ENCODE data around the gene PRKACB. TPM values are rescaled to one million over a fixed set of nuclear protein-coding genes. Genes with fewer than 3 reads are reported as not detected.

The PRKACB gene
- total RNA-seq: 14.3 and 16.4 TPM in 2 replicates

DNA sequence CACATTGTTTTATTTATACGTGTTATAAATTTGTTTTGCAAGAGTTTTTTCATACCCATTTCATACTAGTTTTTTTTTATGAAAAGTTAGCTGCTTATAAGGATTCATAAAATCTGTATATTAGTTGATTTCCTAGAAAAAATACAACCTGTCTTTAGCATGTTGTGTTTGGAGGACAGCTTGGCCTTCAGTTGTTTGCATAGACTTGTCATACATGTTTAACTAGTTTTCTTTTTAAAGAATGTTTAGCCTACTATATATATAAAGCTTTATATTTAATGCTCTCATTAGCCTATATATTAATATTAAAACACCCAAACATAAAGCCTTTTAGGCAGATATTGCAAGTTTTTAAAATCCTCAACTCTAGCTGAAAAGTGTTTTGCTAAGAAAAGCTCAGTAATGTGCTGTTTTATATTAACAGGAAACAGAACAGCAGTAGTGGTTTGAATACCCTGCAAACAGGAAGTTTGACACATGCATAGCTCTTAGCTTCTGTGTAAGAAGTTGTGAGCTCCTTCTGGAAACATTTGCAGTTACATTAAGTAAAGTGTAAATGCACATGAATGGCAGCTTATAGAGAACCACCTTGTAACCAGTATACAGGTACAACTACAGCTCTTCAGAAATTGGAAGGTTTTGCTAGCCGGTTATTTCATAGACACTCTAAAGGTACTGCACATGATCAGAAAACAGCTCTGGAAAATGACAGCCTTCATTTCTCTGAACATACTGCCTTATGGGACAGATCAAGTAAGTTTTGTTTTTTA lies at the start of gene PRKACB:
TSS of gene PRKACB (plus strand) at position 476 of the 770 bp plus-strand sequence. CDS start at position 567, 91 bp downstream.

Other genes starting within 250 kb of the PRKACB start
- 10.4 and 17.8 TPM in 2 replicates for gene TTLL7, start 145.1 kb upstream of the PRKACB start, total RNA-seq
- 0.92 and 1.1 TPM in 2 replicates for gene SAMD13, start 157.4 kb downstream of the PRKACB start, total RNA-seq